B cell (primary cell): ENCODE measurements around the gene RSBN1L.

ENCODE experiments used
- EZH2 ChIP-seq: IDR thresholded peaks from 2 replicates; pipeline ENCODE4 v1.6.1; 2012; ENCODE audit warnings: borderline replicate concordance, low read depth, mild to moderate bottlenecking, moderate library complexity, low read length; ENCODE audit not compliant: insufficient read depth, poor library complexity, severe bottlenecking
- TF ChIP-seq, protein P1 (sequence below): fragments of 200-600 bp; IDR thresholded peaks from one replicate; pipeline ENCODE4 v1.8.0; 2022; ENCODE audit warnings: antibody characterized with exemption, mild to moderate bottlenecking

DNA sequence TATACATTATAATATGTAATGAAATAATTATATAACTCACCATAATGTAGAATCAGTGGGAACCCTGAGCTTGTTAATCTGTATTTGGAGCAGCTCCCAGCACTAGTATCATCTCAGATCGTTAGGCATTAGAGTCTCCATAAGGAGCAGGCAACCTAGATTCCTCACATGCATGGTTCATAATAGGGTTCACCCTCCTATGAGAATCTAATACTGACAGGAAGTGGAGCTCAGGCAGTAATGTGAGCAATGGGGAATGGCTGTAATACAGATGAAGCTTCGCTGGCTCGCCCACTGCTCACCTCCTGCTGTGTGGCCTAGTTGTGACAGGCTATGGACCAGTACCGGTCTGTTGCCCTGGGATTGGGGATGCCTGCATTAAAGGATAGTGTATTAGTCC, 49.5 kb downstream of the RSBN1L start:
- TF ChIP-seq EZH2, result no peak
- TF ChIP-seq, protein P1, sequence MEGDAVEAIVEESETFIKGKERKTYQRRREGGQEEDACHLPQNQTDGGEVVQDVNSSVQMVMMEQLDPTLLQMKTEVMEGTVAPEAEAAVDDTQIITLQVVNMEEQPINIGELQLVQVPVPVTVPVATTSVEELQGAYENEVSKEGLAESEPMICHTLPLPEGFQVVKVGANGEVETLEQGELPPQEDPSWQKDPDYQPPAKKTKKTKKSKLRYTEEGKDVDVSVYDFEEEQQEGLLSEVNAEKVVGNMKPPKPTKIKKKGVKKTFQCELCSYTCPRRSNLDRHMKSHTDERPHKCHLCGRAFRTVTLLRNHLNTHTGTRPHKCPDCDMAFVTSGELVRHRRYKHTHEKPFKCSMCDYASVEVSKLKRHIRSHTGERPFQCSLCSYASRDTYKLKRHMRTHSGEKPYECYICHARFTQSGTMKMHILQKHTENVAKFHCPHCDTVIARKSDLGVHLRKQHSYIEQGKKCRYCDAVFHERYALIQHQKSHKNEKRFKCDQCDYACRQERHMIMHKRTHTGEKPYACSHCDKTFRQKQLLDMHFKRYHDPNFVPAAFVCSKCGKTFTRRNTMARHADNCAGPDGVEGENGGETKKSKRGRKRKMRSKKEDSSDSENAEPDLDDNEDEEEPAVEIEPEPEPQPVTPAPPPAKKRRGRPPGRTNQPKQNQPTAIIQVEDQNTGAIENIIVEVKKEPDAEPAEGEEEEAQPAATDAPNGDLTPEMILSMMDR, result no peak
